Measurements from ENCODE around the gene ASCC1. TPM values are rescaled to one million over a fixed set of nuclear protein-coding genes. Genes with fewer than 3 reads are reported as not detected.

Gene ASCC1
- polyA plus RNA-seq, 3 donors, result 38.5 to 57.4 (median 43.2) TPM

DNA sequence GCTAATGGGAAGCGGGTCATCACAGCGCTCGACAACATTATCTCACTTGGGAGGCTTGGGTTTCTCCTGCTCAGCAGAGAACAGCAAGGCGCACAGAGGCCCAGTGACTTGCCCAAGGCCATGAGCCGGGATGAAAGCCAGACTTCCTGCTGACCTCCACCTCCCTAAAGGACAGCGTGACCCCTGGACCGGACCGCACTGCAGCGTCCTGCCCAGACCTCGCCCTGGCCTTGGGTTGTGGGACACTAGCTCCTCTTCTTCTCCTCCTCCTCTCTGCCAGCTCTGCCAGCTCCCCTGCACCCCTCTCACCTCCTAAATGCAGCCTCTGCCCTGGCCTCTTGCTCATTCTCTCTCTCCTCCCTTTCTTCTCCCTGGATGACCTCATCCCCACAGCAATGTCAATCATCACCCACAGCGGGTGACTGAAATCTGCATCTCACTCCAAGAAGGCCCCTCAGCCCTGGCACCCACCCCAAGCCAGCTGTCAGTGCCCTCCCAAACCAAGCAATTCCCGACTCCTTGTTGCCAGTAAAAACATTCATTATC, 147.1 kb downstream of the ASCC1 start:
- DNase-seq, result no peak

DNA sequence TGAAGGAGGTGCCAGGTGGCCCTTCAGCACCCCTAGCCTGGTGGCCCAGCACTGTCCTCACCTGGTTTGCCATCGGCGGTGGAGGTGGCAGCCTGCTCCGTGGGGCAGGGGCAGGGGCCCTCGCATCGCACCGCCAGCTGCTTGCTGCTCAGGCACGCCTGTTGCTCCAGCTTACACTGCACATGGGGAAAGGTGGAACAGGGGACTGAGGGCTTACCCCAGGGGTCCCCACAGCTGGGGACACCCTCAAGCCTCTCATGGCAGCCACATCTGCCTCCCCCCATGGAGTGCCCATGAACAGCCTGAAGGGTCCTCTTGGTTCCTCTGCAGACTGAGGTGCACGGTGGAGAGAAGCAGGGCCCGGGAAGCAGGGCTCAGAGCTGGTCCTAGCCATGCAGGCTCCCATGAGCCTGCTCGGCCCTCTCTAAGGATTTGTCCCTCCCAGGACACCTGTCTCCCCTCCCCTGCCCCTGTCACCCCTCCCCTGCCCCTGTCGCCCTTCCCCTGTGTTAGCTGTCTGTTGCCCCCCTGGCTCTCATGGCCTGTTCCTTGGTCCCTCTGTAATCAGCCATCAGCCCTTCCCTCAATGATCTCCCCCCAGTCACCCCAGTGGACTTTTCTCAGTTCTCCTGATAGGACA, 147.8 kb downstream of the ASCC1 start:
- no peak for DNase-seq

DNA sequence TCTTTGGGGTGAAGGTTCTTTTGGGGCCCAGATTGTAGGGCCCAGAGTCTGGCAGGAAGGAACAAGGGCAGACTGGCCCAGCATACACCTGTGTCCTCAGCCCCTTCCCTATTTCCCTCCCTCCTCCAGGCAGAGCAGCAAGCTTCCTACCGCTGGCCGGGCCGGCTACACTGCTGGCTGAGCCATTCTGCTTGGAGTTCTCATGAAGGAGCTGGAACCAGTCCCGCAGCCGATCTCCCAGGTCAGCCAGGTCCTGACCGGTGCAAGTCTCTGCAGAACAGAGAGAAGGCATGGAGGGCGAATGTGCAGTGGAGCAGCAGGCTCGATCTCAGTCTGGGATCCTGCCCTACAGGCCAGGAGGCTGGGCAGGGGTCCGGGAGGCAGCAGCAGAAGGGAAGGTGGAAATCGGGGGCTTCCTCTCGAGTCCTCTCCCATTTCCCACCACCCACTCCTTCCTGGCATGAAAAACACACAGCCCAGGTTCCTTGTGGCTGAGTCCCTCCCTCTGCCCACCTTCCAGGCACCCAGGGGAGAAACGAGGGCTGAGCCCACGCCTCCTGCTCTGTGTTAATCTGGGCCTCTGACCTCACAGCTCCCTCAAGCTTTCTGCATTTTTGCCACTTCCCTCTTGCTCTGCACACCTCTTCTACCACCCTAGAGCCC, 148.5 kb downstream of the ASCC1 start:
- DNase-seq, result no peak

DNA sequence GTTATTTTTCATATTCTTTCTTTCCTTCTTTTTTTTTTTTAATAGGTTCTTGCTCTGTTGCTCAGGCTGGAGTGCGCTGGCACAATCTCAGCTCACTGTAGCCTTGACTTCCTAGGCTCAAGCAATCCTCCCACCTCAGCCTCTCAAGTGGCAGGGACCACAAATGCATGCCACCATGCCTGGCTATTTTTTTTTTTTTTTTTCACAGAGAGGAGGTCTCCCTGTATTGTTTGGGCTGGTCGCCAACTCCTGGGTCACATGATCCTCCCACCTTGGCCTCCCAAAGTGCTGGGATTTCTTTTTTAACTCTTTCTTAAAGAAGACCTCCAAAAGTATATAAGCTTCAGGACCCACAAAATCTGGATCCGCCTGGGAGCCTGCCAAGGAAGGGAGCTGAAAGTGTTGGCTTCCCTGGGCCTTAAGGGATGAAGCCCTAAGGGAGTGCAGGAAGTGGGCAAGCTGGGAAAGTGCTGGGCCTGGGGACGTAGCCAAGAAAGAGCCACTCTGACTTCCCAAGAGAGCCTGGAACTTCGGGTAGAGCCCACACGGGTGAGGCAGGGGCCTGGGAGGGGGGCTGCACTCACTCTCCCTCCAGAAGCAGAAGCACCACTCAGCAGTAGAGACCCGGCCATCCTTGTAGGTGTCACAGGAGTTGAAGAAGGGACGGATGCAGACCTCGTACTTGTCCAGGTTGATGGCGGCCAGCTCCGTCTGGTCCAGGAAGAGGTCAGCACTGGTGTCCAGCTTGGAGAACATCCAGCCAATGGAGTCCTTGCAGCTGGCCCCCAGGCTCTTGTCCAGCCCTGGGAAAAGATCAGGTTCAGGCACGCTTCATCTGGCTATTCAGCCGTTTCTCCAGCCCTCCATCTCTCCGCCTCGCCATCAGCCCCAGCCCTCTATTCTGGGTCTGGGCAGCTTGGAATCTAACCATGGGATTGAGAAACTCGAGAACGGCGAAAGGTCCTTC, 149.5 kb downstream of the ASCC1 start:
- DNase-seq, result no peak

DNA sequence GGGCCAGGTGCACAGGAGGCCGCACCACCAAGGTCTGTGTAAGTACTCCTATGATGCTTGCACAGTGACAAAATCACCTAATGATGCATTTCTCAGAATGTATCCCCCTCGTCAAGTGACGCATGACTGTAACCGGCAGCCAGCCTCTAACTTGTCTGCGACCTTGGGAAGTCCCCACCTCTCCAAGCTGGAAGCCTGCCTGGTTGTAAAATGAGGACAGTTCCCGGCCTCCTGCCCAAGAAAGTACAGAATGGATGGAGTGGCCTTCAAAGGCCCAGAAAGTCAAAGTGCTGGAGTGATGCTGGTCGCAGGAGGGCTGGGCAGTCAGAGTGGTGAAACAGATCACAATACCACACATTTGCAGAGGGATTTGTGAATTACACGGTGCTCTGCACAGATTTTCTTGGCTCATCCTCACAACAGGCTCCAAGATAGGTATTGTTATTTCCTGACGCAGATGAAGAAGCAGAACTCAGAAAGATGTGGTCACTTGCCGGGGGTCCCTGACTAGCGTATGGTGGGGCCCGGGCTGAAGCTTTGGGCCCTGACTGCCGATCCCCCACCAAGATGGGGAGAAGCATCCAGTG, 150.5 kb downstream of the ASCC1 start:
- DNase-seq, result no peak

DNA sequence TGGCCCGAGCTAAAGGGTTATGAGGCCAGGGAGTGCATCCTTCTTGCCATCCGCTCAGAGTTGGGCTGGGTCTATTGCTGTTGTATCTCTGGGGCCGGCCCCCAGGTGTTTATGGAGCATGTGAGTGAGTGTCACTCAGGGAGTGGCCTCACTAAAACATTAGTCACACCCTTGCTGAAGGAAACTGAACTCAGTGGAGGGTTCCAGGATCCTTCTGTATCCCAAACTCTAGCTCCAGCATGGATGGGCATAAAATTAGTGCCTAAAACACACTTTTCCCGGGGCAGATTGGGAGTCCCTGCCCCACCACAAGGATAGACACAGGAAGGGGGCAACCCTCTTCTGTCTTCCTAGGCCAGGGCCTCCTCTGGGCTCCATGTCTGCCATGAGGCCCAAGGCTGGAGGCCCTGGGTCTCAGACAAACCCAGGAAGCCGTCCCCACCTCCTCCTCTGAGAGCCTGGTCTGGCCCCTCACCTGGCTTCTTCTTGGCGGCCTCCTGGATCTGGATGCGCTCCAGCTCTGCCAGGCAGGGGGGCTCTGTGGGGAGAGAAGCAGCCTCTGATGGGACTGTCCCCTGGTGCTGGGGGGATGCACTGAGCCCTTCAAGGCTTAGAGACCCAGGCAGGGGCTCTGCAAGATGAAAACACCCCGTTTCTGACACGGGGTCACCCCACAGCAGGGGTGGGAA, 152.2 kb downstream of the ASCC1 start:
- DNase-seq, result no peak

DNA sequence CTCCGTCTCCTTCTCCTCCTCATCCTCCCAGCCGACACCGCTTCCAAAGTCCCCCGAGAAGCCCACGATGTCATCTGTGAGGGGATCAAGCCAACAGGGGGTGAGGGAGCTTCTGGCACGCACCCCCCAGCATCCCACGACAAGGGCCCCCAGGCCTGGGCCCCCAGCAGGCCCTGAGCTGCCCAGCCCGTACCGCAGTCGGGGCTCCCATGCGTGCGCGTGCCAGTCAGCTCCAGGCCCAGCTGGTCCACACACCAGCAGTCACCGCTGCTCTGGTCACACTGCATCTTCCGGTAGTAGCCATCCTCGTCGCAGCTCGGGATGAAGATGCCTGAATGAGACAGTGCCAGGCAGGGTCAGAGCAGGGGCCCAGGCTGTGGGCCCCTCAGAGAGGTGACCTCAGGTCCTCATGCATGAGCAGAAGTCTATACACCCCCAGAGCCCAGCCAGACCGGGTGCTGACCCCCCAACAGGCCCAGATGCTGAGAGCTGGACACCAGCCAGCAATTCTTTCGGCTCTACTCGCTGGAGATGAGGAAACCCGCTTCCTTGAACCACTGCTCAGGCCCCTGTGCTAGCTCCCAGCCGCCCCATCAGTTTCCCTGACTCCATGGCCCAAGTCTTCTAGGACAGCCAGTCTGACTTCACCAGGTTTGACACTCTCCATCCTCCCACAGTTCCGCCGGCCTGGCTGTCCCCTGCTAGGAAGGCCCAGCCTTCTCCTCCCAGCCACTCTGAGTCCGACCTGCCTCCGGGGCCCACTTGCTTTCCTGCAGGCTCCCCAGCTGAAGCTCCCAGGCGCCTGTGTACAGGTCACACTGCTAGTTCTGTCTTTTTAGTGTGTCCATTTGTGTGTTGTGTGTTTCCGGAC, 153.0 kb downstream of the ASCC1 start:
- DNase-seq, result no peak

DNA sequence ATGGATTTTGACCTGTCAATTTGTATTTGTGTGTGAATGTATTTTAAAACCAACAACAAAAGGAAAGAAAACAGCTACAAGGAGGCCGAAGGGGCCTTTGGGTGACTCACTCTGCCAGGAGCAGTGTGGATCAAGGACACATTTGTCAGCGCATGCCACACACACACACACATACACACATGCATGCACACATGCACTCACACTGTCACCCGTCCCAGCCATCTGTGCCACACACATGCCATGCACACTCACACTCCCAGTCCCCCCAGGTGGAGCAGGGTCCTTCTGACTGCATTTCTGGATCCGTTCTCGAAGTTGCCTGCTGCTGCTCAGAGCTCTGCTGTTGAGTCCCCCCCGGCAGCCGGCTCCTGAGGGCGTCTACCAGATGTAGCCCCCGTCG, 153.7 kb downstream of the ASCC1 start:
- DNase-seq, result no peak

DNA sequence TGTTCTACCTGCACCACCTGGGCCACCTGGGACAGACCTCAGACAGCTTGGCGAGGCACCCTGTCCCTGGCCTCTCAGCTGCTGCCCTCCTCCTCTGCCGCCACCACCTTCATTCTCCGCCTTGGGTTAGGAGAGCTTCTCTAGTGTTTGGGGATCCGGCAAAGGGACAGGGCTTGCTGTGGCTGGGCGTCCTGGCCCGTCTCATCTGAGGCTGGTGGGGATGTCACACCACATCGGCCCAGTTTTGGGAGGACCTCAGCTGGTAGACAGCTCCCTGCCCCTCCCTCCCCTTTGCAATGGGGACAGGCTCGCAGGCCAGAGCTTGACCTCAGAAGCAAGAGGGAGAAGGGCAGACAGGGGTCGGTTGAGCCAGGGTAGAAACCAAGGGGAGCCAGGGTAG, 154.1 kb downstream of the ASCC1 start:
- DNase-seq, result no peak

DNA sequence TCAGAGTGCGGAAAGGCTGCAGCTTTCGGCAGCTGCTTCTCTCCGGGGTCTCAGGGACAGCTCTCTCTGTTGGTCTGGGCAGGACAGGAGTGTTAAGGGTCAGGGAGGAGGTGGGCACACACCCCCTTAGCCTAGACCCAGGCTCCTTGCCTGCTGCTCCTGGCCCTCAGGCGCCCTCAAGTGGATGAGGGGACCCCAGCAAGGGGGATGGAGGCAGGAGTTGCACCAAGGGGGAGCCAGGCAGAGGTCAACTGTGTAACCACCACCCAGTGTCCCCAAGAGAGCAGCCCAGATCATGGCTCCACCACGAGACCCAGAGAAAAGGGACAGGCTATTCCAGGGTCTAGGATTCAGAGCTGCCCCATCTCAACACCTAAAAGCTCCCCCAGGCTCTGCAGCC, 154.6 kb downstream of the ASCC1 start:
- DNase-seq, result no peak

DNA sequence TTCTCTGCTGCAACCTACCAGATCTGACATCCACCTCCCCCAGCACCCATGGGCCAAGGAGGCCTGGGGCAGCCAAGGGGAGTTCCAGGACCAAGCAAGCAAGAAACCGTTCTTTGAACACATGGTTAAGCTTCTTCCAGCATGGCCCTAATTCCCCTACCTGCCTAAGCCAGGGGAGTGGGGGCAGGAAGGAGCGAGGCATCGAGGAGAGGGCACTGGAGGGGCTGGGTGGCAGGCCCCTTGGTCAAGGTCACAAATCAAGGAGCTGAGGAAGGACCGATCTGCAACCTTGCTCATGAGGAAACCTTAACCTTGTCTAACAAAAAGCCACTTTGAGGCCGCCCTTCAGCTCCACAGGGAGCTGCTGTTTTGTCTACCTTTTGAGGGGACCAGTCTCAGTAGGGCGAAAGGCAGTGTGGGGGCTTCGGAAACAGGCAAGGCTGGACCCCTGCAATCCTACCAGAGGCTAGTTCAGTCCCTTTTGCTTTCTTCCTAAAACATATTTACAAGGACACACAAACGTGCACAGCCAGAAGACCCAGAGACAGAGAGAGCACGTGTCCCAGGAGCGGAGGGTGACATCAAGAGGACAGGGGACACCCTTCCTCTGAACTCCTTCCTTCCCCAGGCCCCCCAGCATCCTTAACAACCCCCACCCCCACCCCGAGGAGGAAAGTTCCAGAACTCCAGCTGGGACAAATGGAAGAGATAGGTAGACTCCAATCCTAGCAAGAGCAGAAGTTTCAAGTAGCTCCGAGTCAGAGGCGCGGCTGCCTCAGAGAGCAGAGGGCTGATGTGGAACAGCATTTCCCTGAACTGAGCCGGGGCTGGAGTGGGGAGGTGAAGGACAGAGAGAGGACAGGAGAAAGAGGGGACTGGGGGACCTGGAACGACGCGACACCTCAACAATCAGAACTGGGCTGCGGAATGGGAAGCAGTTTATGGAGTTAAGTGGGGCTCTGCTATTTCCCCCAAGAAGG, 155.9 kb downstream of the ASCC1 start:
- no peak for DNase-seq

DNA sequence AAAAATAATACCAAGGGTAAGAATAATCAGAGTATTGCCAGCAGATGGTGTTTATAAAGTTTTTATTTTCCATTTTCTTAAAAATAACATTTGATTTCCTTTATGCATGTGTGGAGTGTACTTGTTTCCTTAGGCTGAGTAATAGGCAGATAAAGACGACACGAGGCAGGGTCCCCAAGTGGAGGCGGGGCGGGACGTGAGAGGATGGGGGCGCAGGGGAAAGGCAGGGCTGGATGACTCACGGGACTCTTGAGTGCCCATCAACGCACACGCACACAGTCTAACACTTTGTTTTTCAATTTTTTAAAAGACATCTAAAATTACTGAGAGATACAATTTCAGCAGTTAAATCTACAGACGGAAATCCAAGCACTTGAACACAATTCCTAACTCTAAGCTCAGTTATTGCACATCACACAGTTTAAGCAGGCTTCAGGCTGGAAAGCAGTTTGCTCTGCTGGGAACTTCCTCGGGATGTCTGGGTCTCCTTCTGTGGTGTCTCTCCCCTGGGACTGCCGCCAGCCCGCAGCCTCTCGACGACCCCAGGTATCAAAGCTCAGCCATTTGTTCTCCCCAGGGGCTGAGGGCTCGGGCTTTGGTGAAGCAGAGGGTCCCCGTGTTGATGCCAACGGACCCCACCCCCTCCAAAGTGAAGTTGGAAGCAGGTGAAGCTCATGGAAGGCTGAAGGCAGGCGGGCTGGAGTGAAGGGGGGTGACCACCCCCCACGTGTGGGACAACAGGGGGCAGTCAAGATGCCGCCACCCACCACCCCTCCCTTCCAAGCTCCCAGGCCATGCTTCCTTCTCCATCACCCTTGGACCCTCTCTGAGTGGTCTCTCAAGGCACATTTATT, 156.9 kb downstream of the ASCC1 start:
- no peak for DNase-seq

DNA sequence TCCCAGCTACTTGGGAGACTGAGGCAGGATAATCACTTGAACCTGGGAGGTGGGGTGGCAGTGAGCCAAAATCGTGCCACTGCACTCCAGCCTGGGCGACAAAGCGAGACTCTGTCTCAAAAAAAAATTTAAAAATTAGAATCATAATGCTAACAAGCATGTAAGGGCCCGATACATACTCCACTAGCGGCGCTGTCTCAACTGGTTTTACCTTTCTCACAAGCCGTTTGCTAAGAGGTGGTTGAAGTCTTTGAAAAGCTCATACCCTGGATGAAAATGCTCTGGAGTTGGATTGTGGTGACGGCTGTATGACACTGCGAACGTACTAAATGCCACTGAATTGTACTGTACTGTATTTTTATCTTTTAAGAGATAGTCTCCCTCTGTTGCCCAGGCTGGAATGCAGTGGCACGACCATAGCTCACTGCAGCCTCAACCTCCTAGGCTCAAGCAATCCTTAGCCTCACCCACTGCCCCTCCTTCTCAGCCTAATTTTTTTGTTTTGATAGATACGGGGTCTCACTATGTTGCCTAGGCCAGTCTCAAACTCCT, 157.7 kb downstream of the ASCC1 start:
- DNase-seq, result no peak

DNA sequence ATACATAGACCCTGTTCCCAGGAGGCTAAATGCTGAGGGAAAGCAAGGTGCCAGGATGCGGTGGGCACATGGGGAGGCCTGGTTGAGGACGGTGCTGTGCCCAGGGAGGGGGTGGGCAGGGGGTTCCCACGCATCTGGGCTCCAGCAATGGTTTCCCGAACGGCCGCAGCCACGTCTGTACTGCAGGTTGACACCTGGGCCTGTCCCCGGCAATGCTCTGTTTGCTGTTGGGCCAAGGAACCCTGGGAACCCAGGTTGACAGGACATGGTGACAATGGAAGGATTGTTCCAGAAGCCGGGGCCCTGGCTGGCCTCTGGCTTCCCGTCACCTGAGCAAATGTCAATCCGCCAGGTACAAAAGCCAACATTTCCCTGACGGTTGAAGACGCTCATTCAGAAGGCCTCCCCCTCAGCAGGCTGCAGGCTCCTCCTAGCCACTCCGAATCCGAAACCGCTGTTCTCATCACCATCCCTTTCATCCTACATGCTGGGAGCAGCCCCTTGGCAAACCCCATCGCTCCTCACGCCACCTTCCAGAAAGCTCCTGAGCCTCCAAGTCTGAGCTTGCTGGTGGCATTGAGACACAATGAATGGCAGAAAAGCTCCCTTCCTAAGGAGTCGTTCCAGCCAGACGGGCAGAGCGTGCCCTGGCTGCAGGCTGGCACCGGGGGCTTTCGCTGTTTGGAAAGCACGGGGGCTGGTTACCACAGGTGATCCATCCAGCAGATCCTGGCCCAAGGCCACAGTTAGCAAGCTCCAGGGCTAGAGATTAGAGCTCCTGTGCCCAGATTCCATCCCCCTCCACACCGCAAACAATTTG, 158.9 kb downstream of the ASCC1 start:
- no peak for DNase-seq

DNA sequence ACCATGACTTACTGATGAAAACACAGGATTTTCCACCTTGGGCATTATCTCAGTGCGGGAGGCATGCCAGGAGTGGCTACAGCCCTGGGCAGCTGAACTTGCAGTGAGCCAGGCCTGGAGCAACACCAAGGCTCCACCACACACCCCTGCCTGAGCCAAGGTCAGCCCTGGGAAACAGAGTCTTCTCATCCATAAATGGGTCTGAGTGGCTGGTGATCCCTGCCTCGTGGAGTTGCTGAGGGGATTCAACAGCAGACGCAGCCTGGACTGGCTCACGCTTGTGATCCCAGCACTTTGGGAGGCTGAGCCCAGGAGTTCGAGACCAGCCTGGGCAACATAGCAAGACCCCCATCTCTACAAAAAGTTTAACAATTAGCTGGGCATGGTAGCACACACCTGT, 160.0 kb downstream of the ASCC1 start:
- no peak for DNase-seq

DNA sequence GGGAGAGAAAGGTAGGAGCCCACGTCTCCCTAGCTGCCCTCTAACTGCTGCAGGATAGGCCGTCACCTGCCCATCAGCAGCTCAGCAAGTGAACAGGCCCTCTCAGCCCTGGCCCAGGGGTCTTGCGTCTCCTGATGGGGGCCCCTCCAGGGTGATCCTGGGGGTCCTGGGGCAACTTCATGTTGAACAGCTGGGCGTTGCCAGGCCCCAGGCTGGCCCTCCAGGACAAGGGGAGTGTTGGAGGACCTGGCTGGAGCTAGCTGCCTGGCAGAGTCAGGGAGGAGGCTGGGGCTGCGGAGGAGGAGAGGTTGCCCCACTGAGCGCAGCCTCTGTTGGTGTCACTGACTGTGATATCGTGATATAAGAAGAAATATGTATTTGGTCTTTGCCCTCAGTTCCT, 162.4 kb downstream of the ASCC1 start:
- no peak for DNase-seq

DNA sequence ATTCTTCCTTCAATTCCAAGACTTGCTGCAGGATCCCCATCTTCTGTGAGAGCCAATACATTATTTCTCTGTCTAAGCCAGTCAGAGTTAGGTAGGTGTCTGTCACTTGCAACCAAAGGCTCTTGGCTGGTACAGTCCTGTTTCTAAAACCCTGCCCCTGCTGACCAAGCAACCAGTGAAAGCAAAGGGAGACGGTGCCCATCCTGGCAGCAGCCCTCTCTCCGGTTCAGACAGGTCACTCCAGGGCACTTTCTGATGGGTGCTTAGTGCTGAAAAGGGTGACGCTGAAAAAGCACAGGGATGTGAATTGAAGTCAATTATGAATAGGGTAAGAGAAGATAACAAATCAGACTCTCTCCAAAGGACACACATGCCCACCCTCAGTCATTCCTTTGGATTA, 165.2 kb downstream of the ASCC1 start:
- DNase-seq, result no peak
